GM19455 (cell line): ENCODE results near the gene AREL1.

ENCODE experiments used
- ATAC-seq: cut with Tn5 transposase; IDR thresholded peaks from one replicate; pipeline ENCODE4 v1.9.1; 2021; ENCODE audit not compliant: unreplicated experiment

The AREL1 gene

DNA sequence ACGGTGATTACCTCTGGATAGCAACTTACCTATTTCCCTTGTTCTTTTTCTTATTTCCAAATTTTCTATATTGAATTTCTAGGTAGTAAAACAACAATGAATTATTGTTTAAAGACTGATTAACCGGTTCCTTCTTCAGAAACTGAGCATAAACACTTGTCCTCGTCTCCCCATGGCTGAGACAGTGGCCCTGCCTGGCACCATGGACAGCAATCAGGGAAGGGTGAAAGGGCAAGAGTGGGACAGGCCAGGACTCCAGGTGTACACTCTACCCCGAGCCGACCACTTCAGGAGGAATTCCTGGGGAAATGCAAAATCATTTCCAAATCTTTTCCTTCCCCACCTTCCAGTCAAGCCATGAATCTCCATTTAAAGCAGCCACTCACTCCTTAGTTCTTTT lies 52.0 kb downstream of the AREL1 start:
- ATAC-seq, result no peak

DNA sequence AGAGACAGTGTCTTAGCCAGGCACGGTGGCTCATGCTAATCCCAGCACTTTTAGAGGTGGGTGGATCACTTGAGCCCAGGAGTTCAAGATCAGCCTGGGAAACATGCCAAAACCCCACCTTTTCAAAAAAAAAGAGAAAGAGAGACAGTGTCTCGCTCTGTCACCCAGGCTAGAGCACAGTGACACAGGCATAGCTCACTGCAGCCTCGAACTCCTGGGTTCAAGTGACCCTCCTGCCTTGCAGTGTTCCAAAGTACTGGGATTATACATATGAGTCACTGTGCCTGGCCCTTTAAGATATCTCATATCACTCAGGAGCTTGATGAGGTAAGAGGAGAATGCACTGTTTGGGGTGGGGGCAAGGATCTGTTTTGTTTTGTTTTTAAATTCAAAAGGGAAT lies 52.7 kb downstream of the AREL1 start:
- ATAC-seq, result no peak

DNA sequence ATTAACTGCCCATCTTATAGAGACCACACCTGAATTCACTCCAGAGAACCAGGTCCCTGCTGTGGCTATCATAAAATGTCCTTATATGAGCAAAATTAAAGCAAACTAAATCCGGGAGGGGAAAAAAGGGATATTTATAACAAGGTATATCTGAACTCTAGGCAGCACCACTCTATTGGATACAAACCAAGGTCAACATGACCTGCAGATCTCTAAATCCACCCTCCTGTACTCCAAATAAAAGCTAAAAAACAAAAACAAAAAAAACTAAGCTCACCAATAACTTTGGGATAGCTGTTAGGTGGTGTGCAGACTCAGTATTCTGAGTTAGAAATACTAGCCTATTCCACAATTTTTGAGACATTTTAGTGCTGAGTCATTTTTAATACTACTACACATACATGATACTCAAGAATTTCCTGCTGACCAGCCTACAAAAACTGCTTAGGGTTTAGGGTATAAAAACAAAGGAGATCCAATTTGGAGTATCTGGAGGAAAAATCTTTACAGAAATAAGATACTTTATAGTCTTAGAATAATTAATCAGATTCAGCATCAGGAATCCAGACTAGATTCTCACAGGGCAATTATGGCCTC lies 54.2 kb downstream of the AREL1 start:
- ATAC-seq, result no peak

DNA sequence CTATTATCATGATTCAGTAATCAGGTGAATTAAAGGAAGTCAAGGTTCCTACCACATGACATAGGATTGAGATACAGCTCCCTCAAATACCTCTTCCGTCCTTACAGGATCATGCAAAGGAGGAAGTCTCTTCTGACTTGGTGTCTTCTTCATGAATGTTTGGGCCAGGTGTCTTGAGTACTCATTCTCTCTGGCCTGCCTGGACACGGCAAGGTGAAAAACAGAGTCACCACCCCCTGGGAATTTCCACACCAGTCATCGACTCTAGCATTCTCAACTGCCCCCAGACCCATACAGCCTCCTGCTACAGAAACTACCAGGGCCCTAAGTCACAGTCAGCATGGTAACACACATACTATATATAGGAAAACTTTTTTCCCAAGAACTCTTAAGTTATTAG lies 55.9 kb downstream of the AREL1 start:
- ATAC-seq, result no peak

DNA sequence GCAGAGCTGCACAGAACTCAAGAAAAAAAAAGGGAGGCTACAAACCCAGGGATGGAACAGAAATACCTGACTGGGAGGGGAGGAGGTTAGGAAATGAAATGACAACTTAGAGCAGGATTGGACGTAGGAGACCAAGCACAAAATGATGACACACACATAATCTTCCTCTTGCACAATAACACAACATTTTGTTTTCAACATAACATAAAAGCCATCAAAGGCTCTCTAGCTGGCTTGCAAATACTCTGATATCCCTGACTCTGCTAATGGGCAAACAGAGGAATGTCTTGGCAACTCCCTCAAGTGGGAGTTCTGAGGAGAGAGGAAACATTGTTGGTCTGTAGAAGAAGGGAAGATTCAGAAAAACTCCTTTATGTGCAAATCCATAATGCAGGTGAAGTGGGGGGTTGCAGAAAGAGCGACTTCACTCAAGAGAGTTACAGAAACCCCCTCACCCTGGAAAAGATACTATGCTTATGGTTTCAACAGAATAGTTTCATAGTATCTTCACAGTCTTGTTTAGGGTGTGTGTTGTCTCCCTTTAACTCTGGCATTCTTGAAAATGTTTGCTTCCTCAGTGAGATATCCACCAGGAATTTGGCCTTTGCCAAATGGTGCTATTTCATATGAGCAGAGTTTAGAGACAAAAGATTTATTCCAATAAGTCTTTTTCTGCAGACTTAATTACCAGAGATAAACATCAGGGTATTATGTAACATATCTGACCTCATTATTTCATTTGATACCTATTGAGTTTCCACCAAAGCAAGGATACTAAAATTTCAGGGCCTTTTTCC lies 57.1 kb downstream of the AREL1 start:
- ATAC-seq, result no peak

DNA sequence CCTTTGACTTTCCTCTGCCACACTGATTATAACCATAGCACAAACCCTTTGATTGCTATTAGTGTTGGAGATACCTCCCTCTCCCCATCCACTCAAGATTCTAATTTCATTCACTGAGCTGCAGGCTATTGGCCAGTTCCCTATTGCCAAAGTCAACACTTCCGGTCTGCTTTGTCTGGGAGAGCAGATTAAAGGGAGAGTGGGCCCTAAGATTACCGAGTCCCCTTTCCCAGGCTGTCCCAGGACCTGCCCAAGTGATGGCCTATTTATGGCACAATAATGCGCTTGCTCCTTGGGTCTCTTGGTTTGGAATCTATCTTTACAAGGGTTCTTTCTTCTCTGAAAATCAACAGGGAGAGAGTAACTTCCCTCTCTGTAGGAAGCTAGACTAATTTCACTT lies 57.9 kb downstream of the AREL1 start:
- ATAC-seq, result no peak

DNA sequence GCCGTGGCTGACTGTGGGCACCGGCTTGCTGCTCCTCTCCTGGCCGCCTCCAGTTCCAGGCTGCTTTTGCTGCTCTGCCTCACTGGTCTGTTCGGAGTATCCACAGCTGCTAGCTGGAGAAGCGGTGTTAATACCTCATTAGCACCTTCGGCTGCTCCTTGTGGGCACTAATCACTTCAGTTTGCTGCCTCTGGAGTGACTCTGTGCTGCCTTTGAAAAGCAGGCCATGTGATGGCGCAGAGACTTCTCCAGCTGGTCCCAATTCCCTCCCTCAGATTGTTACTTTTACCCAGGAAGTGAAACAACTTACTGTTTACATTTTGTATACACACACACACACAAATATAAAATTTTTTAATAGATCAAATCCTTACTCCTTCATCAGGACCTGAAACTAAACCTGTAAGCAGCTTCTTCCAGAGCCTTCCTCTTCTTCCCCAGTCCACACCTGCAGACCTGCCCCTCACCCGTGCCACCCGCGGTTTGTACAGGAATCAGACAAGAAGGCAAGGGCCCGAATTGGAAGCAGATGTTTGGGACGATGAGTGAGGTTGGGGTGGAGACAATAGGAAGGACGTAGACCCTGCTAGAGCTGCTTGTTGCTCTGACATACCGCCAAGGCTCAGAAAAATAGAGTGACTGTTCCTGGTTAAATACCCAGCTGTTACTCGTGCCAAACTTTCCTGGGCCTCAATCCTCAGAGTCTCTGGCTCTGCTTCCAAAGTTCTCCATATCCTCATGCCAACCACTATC lies 59.3 kb downstream of the AREL1 start:
- ATAC-seq, result no peak

DNA sequence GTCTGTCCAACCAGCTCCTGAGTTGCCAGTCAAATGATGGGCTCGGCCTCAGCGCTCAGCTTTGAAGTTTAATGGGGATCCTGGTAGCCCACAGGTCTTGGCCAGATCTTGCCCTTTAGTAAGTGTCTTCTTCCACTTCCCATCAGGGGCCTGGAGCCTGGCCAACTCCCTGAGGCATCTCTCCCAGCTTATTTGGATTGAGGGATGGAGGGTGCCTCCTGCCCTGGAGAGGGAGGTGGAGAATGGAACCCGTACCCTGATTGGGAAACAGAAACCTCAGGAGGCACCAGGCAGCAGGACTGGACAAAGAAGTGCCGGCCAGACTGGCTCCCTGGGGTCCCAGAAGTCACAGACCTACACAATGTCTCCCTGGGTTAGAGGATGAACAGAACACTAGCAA lies 60.3 kb downstream of the AREL1 start:
- ATAC-seq, result no peak

DNA sequence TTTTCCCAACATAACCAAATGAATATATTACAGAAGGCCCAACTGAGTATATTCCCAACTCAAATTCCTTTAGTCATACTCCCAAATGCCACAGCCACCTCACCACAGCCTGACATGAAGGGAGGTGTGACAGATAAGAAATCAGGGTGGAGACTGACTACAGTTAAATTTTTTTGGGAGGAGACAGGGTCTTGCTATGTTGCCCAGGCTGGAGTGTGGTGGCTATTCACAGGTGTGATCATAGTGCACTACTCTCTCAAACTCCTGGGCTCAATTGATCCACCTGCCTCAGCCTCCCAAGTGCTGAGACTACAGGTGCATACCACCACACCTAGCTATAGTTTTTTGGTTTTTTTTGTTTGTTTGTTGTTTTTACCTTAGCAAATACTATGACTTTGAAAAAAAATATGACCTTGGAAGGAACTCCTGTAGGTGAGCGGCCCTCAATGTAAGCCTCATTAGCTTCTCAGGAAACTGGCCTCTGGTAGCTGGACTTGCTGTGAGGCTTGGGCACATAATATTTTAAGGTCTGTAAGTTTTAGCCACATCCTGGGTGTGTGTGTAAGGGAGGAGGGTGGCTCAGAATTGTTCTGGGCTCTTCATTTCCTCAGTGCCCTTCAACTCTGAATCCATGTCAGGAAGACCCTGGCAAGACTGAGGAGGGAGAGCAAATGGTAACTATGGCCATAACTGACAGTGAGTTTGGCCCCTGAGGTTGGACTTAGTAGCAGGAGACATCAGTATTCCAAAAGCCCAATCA lies 61.8 kb downstream of the AREL1 start:
- no peak for ATAC-seq

DNA sequence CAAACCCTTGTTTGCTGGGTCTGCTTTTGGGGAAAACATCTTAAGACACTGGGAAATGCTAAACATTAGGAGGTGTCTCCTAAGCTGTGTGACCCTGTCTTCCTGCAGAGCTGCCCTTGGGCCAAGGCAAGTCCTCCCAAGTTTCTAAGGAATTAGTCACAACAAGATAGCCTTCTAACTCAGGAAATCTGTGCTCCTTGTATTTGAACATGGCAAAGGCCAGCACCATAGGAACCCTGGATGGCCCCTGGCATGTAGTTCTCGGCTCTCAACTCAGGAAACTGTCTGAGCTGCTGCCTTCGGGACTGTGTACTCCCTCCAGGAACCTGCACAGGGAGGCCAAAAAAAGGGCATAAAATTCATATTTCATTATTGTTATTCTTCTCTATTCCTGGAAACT lies 63.2 kb downstream of the AREL1 start:
- no peak for ATAC-seq

DNA sequence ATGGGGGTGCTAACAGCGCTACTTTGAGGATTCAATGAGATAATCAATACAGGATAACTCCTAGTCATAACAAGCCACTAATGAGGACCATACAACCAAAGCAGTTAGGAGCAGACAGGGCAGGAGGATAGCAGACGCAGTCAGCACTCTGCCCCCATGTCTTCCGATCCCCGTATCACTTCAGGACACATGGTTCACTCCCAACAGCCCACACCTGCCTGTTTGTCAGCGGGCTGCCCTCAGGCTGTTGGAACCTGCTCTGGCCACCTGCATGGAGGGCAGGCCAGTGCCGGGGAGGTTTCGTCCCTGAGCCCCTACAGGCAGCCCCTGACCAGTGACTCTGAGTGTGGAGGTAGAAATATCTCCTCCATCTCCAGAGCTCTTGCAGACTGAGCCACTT lies 63.7 kb downstream of the AREL1 start:
- ATAC-seq, result no peak

DNA sequence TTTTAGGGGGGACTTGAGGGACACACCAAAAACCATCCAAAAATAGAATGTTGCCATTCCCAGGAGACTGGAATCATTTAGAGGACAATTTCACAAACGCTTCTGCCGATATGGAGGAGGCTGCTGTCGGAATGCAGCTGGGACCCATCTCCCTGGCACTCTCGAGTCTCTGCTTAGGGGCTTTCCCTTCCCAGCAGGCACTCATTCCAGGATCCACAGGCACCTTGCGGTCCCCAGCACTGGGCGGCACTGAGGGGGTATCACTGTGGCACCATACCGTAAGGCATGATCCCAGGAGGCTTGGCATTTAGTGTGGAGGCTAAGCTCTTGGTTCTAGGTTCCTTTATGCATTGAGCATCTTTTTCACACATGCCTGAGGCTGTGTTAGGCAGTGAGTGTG lies 64.3 kb downstream of the AREL1 start:
- no peak for ATAC-seq

DNA sequence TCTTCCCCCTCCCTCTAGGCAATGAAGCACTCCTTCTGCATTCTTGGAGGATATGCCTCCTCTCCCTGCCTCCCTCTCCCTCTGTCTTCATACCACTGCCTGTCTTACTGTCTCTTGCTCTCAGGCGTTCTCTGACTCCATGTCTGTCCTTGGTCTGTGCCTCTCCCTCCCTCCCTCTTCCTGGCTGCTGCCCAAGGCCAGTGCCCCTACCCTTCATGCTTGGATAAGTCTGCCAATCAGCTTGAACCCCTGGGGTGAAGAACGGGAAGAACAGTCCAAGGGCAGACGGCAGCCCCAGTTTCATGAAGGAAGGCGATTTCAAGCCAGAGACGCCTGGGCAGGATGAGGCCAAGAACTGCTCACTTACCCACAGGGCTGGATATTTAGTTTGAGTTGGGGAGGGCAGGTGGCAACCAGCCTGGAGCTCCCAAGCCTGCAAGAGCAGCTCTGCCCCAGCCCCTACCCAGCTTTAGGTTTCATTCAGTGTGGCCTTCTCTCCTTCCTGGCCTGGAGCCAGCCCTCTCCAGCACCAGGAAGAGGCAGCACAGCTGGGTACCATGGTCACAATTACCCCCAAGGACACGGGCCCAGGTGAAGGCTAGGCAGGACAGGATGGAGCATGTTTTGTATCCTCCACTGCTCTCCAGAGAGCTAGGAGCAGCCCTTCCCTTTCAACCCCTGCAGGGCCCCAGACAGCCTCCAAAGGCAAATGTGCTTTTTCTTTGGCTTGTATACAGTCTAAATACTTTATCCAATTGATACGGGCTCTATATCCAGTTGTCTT lies 65.0 kb downstream of the AREL1 start:
- ATAC-seq, result no peak

DNA sequence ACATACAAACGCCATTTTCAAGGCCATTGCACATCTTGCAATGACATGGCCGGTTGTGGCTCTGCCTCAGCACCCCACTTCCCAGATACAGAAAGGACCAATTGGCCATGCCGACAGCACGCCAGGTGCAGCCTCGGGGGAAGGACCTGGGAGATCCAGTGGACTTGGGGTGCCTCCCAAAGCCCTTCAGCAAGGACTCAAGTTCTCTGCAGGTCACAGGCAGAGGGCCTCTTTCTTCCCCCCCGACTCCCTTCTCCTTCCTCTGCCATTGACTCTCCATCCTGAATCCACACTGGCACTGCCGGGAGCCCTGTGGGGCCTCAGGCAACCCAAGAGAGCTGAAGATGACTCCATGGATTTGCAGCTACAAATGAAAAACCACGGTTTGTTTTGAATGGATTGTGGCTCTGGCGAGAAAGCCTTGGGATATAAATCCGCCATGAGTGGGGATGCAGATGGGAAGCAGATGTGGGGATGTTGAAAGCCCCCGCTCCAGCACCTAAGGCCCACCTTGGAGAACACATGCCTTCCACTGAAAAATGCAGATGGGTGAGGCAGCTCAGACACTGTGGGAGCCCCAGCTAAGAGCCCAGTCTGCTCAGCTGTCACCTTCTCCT lies 65.7 kb downstream of the AREL1 start:
- no peak for ATAC-seq

DNA sequence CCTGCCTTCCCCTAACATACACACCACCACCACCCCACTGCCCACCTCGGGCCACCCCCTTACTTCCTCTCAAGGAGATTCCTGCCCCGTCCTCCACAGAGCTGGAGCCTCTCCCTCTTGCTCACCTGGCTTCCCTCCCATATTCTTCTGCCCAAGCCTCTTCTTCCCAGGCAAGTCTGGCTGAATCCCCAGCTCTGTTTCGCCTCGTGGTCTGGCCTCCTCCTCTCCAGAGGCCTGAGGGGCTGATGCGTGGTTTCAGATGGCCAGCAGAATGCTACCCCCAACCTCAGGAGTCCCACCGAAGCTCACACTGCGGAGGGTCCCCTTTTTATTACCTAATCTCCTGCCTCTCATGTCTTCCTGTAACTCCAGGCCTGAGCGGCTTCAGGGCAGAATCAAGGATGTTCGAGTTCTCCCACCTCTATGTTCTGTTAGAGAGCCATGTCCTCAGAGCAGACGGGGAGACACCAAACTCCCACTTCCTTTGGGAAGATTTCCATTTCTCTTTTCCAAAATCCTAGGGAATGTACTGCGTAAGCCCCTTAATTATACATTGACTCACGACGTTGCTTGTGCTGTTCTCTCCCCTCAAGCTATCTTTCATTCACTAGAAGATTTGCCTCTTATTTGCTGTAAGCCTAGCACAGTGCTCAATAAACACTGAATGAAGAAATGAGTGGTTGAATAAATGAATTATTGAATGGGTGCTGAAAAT lies 67.0 kb downstream of the AREL1 start:
- no peak for ATAC-seq

DNA sequence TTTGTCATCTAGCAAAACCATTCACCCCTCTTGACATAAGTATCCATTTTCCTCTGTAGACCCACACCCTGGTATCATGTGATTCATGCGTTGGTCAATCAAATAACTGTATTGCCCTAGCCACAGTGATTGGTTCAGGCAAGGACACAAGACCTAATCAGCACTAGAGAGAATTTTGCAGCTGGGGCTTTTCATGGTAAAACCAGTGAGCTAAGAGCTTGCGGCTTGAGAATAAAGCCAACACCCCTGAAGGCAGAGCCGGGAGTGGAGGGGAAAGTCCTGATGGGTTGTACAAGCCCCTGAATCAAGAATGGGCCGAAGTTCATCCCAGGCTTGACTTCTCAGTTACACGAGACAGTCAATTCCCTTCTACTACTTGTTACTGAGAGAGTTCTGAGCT lies 67.6 kb downstream of the AREL1 start:
- ATAC-seq, result no peak

DNA sequence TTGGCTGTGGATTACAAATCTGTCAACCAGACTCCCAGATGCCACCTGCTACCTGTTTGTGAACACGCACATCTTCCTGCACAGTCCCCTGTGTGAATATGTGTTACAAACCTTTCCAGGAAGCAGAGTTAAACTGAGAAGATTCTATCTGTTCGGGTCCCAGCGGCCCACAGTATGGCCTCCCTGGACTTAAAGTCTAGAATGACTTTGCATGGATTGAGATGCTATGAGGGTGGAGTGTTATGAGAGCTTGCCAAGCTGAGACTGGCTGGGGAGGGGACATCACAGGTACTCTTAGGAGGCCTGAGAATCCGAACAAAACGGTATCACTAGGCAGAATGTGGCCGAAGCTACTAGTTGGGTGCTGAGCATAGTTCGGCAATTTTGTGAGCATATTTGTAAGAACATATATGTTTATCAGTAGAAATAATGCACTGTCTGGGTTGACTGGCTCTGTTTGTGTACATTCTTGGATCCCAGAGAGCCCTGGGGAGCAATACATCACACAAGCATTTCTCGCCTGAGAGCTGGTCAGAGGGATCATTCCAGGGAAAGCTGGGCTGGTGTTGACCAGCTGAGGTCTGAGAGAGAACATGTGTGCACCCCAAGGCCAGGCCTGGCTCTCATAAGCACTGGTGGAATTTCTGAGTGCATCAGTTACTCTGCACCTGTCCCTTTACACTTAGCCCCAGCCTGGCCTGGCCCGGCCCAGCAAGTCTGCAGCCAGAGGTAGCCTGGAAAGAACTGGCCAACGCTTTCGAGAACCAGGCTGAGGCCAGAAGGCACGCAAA lies 71.1 kb downstream of the AREL1 start:
- no peak for ATAC-seq

DNA sequence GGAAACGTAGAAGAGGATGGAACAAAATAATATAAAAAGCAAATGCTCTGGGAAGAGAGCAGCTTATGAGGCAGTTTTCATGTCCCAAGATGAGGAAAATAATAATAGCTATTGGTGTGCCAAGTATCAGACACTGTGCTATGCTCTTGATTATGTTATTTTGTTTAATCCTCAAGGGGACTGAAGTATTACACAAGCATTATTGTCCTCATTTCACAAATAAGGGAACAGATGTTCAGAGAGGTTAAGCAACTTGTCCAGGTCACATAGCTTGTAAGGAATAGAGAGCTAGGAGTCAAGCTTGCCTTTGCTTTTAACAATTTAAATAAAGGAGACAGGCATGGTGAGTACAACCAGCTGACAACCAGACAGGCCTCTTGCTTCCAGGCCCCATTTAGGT lies 73.9 kb downstream of the AREL1 start:
- ATAC-seq, result no peak

DNA sequence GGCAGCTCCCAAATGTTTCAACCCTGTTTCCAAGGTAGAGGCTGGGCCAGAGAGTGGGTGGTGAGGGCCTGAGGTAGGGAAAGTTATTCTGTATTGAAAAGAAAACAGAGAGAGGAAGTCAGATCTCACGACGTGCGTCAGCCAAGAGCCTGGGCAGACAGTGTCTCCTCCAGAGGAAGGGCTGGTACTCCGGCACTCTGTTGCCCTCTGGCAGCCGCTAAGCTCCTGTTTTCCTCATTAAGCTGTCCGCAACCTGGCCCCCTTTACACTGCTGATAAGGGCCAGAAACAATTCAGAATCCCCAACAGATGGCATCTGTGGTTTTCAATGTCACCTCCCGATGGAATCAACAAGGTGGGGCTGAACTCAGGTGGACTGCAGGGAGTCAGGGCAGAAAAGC lies 74.8 kb downstream of the AREL1 start:
- ATAC-seq, result no peak
